ENCODE measurements around the gene FBLN1. TPM values are rescaled to one million over a fixed set of nuclear protein-coding genes. Genes with fewer than 3 reads are reported as not detected.

Gene FBLN1
- total and polyA plus RNA-seq, 2 of the 13 experiments (the other 11 are each of a cell fraction or from before 2014, with no cell fraction given), result 37.3 to 103 TPM

GRCh38 chr22:45553351-45554039 lies 50.8 kb downstream of the FBLN1 start (continued):
- TF ChIP-seq HIC2 (CRISPR knock-in tag; IDR thresholded peaks at IDR 0.05; ENCODE audit: low read depth) (0 out of 2 replicates have a peak, but pooled peaks have one; percentile 30), MYC (CRISPR knock-in tag; IDR thresholded peaks at IDR 0.05; ENCODE audit: borderline replicate concordance) (peak; percentile 70), ZNF350 (CRISPR knock-in tag; IDR thresholded peaks at IDR 0.05; ENCODE audit: borderline replicate concordance, low read depth) (peak; percentile 72), SMC3 (IDR thresholded peaks at IDR 0.05; ENCODE audit: low read length) (peak; percentile 84), FOXP1 (IDR thresholded peaks at IDR 0.05) (no peak), FOXP1 (CRISPR knock-in tag; IDR thresholded peaks at IDR 0.05) (no peak; the same call in 1 of the 2 replicates), DR1 (CRISPR knock-in tag; IDR thresholded peaks at IDR 0.05) (no peak), ZUFSP (CRISPR knock-in tag; IDR thresholded peaks at IDR 0.05; ENCODE audit: borderline replicate concordance) (no peak), ZNF253 (CRISPR knock-in tag; IDR thresholded peaks at IDR 0.05; ENCODE audit: borderline replicate concordance) (no peak), MATR3 (CRISPR knock-in tag; IDR thresholded peaks at IDR 0.05) (no peak), SNAPC2 (CRISPR knock-in tag; IDR thresholded peaks at IDR 0.05) (no peak), MAX (IDR thresholded peaks at IDR 0.05) (peak; percentile 71), ZNF773 (CRISPR knock-in tag; IDR thresholded peaks at IDR 0.05; ENCODE audit: borderline replicate concordance) (no peak), NR2F2 (IDR thresholded peaks at IDR 0.05; ENCODE audit: borderline replicate concordance, low read depth) (no peak), SRSF9 (IDR thresholded peaks at IDR 0.05; ENCODE audit: borderline replicate concordance, insufficient read depth, low read depth, low read length, poor library complexity, severe bottlenecking) (no peak), BHLHE40 (IDR thresholded peaks at IDR 0.05; ENCODE audit: low read length) (peak; percentile 58; the same call in 1 of the 2 replicates), RFX1 (IDR thresholded peaks at IDR 0.05) (no peak)
- TF ChIP-seq, protein P1, sequence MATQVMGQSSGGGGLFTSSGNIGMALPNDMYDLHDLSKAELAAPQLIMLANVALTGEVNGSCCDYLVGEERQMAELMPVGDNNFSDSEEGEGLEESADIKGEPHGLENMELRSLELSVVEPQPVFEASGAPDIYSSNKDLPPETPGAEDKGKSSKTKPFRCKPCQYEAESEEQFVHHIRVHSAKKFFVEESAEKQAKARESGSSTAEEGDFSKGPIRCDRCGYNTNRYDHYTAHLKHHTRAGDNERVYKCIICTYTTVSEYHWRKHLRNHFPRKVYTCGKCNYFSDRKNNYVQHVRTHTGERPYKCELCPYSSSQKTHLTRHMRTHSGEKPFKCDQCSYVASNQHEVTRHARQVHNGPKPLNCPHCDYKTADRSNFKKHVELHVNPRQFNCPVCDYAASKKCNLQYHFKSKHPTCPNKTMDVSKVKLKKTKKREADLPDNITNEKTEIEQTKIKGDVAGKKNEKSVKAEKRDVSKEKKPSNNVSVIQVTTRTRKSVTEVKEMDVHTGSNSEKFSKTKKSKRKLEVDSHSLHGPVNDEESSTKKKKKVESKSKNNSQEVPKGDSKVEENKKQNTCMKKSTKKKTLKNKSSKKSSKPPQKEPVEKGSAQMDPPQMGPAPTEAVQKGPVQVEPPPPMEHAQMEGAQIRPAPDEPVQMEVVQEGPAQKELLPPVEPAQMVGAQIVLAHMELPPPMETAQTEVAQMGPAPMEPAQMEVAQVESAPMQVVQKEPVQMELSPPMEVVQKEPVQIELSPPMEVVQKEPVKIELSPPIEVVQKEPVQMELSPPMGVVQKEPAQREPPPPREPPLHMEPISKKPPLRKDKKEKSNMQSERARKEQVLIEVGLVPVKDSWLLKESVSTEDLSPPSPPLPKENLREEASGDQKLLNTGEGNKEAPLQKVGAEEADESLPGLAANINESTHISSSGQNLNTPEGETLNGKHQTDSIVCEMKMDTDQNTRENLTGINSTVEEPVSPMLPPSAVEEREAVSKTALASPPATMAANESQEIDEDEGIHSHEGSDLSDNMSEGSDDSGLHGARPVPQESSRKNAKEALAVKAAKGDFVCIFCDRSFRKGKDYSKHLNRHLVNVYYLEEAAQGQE (IDR thresholded peaks at IDR 0.05; ENCODE audit: borderline replicate concordance in 1 of 2, low read depth in 1 of 2, low read length in 2 of 2), result no peak
- TF ChIP-seq, protein P2, sequence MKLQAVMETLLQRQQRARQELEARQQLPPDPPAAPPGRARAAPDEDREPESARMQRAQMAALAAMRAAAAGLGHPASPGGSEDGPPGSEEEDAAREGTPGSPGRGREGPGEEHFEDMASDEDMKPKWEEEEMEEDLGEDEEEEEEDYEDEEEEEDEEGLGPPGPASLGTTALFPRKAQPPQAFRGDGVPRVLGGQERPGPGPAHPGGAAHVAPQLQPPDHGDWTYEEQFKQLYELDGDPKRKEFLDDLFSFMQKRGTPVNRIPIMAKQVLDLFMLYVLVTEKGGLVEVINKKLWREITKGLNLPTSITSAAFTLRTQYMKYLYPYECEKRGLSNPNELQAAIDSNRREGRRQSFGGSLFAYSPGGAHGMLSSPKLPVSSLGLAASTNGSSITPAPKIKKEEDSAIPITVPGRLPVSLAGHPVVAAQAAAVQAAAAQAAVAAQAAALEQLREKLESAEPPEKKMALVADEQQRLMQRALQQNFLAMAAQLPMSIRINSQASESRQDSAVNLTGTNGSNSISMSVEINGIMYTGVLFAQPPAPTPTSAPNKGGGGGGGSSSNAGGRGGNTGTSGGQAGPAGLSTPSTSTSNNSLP (IDR thresholded peaks at IDR 0.05; ENCODE audit: low read depth, low read length), result peak; percentile 20; the same call in 1 of the 2 replicates

All from HepG2 (cell line).